ENCODE results near the gene ROM1. TPM values are rescaled to one million over a fixed set of nuclear protein-coding genes. Genes with fewer than 3 reads are reported as not detected.
"Not testable (repeated sequence)": the region's sequence is repeated elsewhere in the genome, so short reads cannot be mapped to it uniquely, and the experiment has no call there.

Gene ROM1
- 10.9 and 13.6 TPM in 2 replicates for total RNA-seq (2014; rRNA removed; shearing (Covaris generic))

GRCh38 chr11:62612366-62613290 lies at the start of gene ROM1, which contains the start of gene EML3:
Gene ROM1, plus strand, starts transcription at chr11:62613257. Its CDS starts 25 bp downstream, at chr11:62613282.
Gene EML3, minus strand, starts transcription at chr11:62612775. Its CDS starts 318 bp downstream, at chr11:62612457.
- peak; percentile 83 for DNase-seq (ENCODE audit: low spot score)

- DNase-seq (ENCODE audit: low spot score), result no peak
Observed at GRCh38 chr11:62565100-62565802, 47.8 kb upstream of the ROM1 start.

GRCh38 chr11:62566247-62566646 lies 46.8 kb upstream of the ROM1 start:
- no peak for DNase-seq (ENCODE audit: low spot score)

- DNase-seq (ENCODE audit: low spot score), result no peak
Observed at GRCh38 chr11:62567018-62567633, 45.9 kb upstream of the ROM1 start.

GRCh38 chr11:62569611-62570010 lies 43.4 kb upstream of the ROM1 start:
- DNase-seq (ENCODE audit: low spot score), result no peak

GRCh38 chr11:62570903-62571302 lies 42.2 kb upstream of the ROM1 start:
- DNase-seq (ENCODE audit: low spot score), result not testable (repeated sequence)

- DNase-seq (ENCODE audit: low spot score), result not testable (repeated sequence)
Observed at GRCh38 chr11:62571493-62571892, 41.6 kb upstream of the ROM1 start.

- DNase-seq (ENCODE audit: low spot score), result no peak
Observed at GRCh38 chr11:62572431-62572830, 40.6 kb upstream of the ROM1 start.

GRCh38 chr11:62573006-62573591 lies 40.0 kb upstream of the ROM1 start:
- DNase-seq (ENCODE audit: low spot score), result peak; percentile 53

GRCh38 chr11:62573592-62574362 lies 39.3 kb upstream of the ROM1 start, which contains the start of gene EEF1G:
Gene EEF1G, minus strand, starts transcription at chr11:62573891. Its CDS starts 49 bp downstream, at chr11:62573842.
- DNase-seq (ENCODE audit: low spot score), result peak; percentile 100

- DNase-seq (ENCODE audit: low spot score), result peak; percentile 68
Observed at GRCh38 chr11:62574363-62575071, 38.5 kb upstream of the ROM1 start.

GRCh38 chr11:62575156-62575555 lies 37.9 kb upstream of the ROM1 start:
- DNase-seq (ENCODE audit: low spot score), result peak; percentile 58

- DNase-seq (ENCODE audit: low spot score), result no peak
Observed at GRCh38 chr11:62575837-62576236, 37.2 kb upstream of the ROM1 start.

GRCh38 chr11:62577046-62577714 lies 35.9 kb upstream of the ROM1 start:
- DNase-seq (ENCODE audit: low spot score), result no peak

GRCh38 chr11:62578541-62578940 lies 34.5 kb upstream of the ROM1 start:
- no peak for DNase-seq (ENCODE audit: low spot score)

- DNase-seq (ENCODE audit: low spot score), result no peak
Observed at GRCh38 chr11:62579252-62579651, 33.8 kb upstream of the ROM1 start.

- DNase-seq (ENCODE audit: low spot score), result no peak
Observed at GRCh38 chr11:62580959-62581715, 31.9 kb upstream of the ROM1 start.

GRCh38 chr11:62581735-62582134 lies 31.3 kb upstream of the ROM1 start:
- not testable (repeated sequence) for DNase-seq (ENCODE audit: low spot score)

GRCh38 chr11:62585356-62585755 lies 27.7 kb upstream of the ROM1 start:
- DNase-seq (ENCODE audit: low spot score), result not testable (repeated sequence)
